ENCODE measurements around the gene CAV2.

- TF ChIP-seq EZH2phosphoT487 (IDR thresholded peaks at IDR 0.05; ENCODE audit: low read length) (no peak), EZH2 (optimal IDR thresholded peaks at IDR 0.05; ENCODE audit: low read depth, low read length) (no peak)
- TF ChIP-seq, protein P1, sequence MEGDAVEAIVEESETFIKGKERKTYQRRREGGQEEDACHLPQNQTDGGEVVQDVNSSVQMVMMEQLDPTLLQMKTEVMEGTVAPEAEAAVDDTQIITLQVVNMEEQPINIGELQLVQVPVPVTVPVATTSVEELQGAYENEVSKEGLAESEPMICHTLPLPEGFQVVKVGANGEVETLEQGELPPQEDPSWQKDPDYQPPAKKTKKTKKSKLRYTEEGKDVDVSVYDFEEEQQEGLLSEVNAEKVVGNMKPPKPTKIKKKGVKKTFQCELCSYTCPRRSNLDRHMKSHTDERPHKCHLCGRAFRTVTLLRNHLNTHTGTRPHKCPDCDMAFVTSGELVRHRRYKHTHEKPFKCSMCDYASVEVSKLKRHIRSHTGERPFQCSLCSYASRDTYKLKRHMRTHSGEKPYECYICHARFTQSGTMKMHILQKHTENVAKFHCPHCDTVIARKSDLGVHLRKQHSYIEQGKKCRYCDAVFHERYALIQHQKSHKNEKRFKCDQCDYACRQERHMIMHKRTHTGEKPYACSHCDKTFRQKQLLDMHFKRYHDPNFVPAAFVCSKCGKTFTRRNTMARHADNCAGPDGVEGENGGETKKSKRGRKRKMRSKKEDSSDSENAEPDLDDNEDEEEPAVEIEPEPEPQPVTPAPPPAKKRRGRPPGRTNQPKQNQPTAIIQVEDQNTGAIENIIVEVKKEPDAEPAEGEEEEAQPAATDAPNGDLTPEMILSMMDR (IDR thresholded peaks at IDR 0.05; ENCODE audit: low read length), result no peak
These were observed 40.3 kb downstream of the CAV2 start for GRCh38 chr7:116539879-116540278.
